Neuronal stem cell (in vitro differentiated cells): Measurements from ENCODE around the gene ARFGAP3.

Experiments
- DNase-seq: peaks from one replicate; pipeline ENCODE4 v3.0.0-alpha.2; 2013; ENCODE audit warnings: low spot score
- H2AFZ ChIP-seq: one replicate; pipeline ENCODE4 v1.6.1; 2013; ENCODE audit warnings: mild to moderate bottlenecking, low read length, inconsistent platforms
- H2AK5ac ChIP-seq: 2 replicates; pipeline ENCODE4 v1.6.1; 2013; ENCODE audit warnings: low read depth, mild to moderate bottlenecking, inconsistent platforms, low read length, moderate library complexity, mixed read lengths
- H2BK120ac ChIP-seq: 2 replicates; pipeline ENCODE4 v1.6.1; 2013; ENCODE audit warnings: low read depth, mild to moderate bottlenecking, inconsistent platforms, low read length, moderate library complexity, mixed read lengths
- H2BK12ac ChIP-seq: one replicate; pipeline ENCODE4 v1.6.1; 2013; ENCODE audit warnings: low read length, inconsistent platforms
- H2BK15ac ChIP-seq: 2 replicates; pipeline ENCODE4 v1.6.1; 2013; ENCODE audit warnings: mild to moderate bottlenecking, low read length, inconsistent platforms, mixed read lengths
- H2BK5ac ChIP-seq: one replicate; pipeline ENCODE4 v1.6.1; 2013; ENCODE audit warnings: inconsistent platforms, mild to moderate bottlenecking, low read length, moderate library complexity
- H3K14ac ChIP-seq: one replicate; pipeline ENCODE4 v1.6.1; 2013; ENCODE audit warnings: low read length, inconsistent platforms
- H3K18ac ChIP-seq: 2 replicates; pipeline ENCODE4 v1.6.1; 2013; ENCODE audit warnings: low read length, inconsistent platforms
- H3K23ac ChIP-seq: 2 replicates; pipeline ENCODE4 v1.6.1; 2013; ENCODE audit warnings: low read depth, mild to moderate bottlenecking, mixed read lengths, low read length, inconsistent platforms; ENCODE audit not compliant: poor library complexity
- H3K27ac ChIP-seq: replicated peaks from 3 replicates; pipeline ENCODE4 v1.5.1; 2013; ENCODE audit warnings: low read length, inconsistent platforms
- H3K27me3 ChIP-seq, 3 experiments: 2 replicates each; pipeline ENCODE4 v1.6.1; 2013; ENCODE audit warnings: low read length in 3 of 3, mild to moderate bottlenecking in 2 of 3, inconsistent platforms in 1 of 3, low read depth in 1 of 3, mixed read lengths in 1 of 3, moderate library complexity in 1 of 3; ENCODE audit not compliant: control insufficient read depth in 3 of 3, insufficient read depth in 3 of 3
- H3K36me3 ChIP-seq, 2 donors: replicated peaks in 1 of 2; 2 replicates each; pipeline ENCODE4 v1.6.1; 2013; ENCODE audit warnings: low read length in 2 of 2; ENCODE audit not compliant: control insufficient read depth in 2 of 2, insufficient read depth in 2 of 2
- H3K4ac ChIP-seq: 2 replicates; pipeline ENCODE4 v1.6.1; 2013; ENCODE audit warnings: inconsistent platforms, mild to moderate bottlenecking, low read length, moderate library complexity
- H3K4me1 ChIP-seq, 2 donors: 1 replicate in 1 of 2; 2 replicates in 1 of 2; pipeline ENCODE4 v1.6.1; 2013; ENCODE audit warnings: low read length in 2 of 2, low read depth in 1 of 2; ENCODE audit not compliant: control insufficient read depth in 2 of 2, insufficient read depth in 1 of 2
- H3K4me2 ChIP-seq: one replicate; pipeline ENCODE4 v1.6.1; 2013; ENCODE audit warnings: mild to moderate bottlenecking, low read length, inconsistent platforms; ENCODE audit not compliant: insufficient read depth, poor library complexity, severe bottlenecking
- H3K4me3 ChIP-seq, 2 donors: 2 replicates each; pipeline ENCODE4 v1.5.1; 2013; ENCODE audit warnings: low read length in 2 of 2, mild to moderate bottlenecking in 2 of 2, inconsistent platforms in 1 of 2, moderate library complexity in 1 of 2
- H3K79me1 ChIP-seq: one replicate; pipeline ENCODE4 v1.6.1; 2013; ENCODE audit warnings: low read depth, mild to moderate bottlenecking, inconsistent platforms, low read length, moderate library complexity
- H3K9ac ChIP-seq: one replicate; pipeline ENCODE4 v1.6.1; 2013; ENCODE audit warnings: mild to moderate bottlenecking, low read depth, low read length, inconsistent platforms; ENCODE audit not compliant: poor library complexity
- H3K9me3 ChIP-seq, 2 donors: replicated peaks in 1 of 2; 2 replicates each; pipeline versions ENCODE3 to v1.6.1; 2013; ENCODE audit warnings: low read length in 2 of 2, mild to moderate bottlenecking in 2 of 2, inconsistent platforms in 1 of 2, low read depth in 1 of 2, mixed read lengths in 1 of 2, moderate library complexity in 1 of 2; ENCODE audit not compliant: control insufficient read depth in 2 of 2, insufficient read depth in 1 of 2
- H4K8ac ChIP-seq: one replicate; pipeline ENCODE4 v1.6.1; 2013; ENCODE audit warnings: low read depth, mild to moderate bottlenecking, inconsistent platforms, low read length, moderate library complexity
- H4K91ac ChIP-seq: one replicate; pipeline ENCODE4 v1.6.1; 2013; ENCODE audit warnings: low read length, low read depth, mild to moderate bottlenecking, inconsistent platforms; ENCODE audit not compliant: poor library complexity
- WGBS, 2 donors: extraction: QIAGEN DNeasy Blood & Tissue Kit; methylation state at CpG; one replicate each; pipeline ENCODE4 v1.1.7; 2013; ENCODE audit warnings: missing lambda C conversion rate in 2 of 2, mixed read lengths in 1 of 2; ENCODE audit not compliant: insufficient read length in 2 of 2, insufficient replicate concordance in 1 of 2; ENCODE audit errors: extremely low coverage in 2 of 2; 5-methylcytosine and 5-hydroxymethylcytosine counted together

The ARFGAP3 gene

DNA sequence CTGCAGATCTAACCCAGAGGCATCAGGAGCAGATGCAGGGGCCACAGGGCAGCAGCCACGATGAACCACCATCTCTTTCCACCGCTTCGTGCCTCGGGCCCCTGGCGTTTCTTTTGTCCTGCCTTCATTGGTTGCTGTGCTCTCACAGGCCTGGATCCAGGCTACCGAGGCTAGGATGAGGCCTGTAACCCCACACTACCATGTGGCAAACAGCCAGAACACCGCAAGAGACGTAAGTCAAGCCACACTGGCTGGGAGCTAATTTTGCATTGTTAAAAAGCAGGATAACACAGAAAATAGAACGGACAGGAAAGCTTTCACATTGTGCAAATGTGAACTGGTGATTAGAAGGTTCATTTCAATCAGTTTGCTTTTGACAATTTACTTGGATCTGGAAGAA, 15.7 kb upstream of the ARFGAP3 start:
- Histone ChIP-seq H3K4me2 (no peak overlapping the region), H2AK5ac (no peak overlapping the region), H3K14ac (peak overlapping the region; percentile 38), H3K9me3 (peaks cover 0 to 2% of the 10 kb centered on the region in 2 donors), H4K91ac (no peak overlapping the region), H2AFZ (no peak overlapping the region), H2BK5ac (peak overlapping the region; percentile 44), H3K36me3 (peaks cover 41 to 91% of the 10 kb centered on the region in 2 donors), H3K27me3 (no peaks in the 10 kb centered on the region), H2BK12ac (no peak overlapping the region), H3K4me3 (no peak overlapping the region), H2BK120ac (no peak overlapping the region), H3K79me1 (peaks cover 4% of the 10 kb centered on the region), H3K18ac (no peak overlapping the region), H3K4me1 (no peaks in the 10 kb centered on the region), H3K23ac (peak overlapping the region; percentile 55), H4K8ac (no peak overlapping the region), H3K27ac (no peak overlapping the region), H3K4ac (no peak overlapping the region), H3K9ac (no peak overlapping the region), H2BK15ac (no peak overlapping the region)
- no peak for DNase-seq
- WGBS, 2 donors = no CpG with 5 or more reads among the region's 9 CpGs

DNA sequence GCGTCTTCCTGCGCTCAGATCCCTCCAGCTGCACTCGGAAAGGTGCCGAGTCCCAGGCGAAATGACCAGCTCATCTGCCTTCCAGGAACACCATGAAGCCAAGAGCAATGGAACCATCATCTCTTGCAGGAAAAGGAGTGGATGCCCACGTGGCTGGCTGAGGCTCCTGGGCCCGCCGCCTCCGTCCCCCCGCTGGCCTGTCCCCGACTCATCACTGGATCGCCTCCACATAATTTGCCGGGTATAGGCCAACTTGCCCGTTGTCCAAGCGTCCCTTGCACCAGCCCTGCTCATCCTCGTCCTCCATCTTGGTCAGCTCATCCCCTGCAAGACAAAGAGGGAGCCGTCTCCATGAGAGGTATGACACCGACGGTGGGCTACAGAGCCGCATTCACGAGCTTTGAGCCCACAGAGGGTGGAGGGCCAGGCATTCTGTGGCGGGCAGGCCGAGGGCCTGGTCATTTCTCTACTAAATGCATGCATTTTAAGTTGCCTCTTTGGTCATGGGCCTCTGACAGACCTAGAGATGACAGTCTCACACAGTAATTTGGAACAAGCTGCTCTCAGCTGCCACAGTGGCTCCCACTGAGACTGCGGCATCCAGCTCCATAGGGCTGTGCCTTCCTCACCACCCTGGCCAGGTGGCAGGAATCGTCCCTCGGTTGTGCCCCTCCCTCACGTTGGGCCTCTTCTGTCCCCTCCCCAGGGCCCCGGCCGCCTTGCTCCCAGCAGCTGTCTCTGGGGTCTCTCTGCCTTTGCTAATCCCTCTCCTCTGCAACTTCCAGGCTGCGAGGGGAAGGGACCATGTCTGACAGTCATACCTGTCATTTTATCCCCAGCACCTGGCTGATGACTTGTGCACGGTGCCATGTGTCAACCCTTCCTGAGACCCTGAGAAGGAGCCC, 14.3 kb upstream of the ARFGAP3 start:
- Histone ChIP-seq H3K14ac (no peak overlapping the region), H3K79me1 (peaks cover 4% of the 10 kb centered on the region), H3K36me3 (peaks cover 32 to 76% of the 10 kb centered on the region in 2 donors), H2AK5ac (no peak overlapping the region), H2AFZ (no peak overlapping the region), H3K9me3 (peaks cover 0 to 2% of the 10 kb centered on the region in 2 donors), H3K4me3 (no peak overlapping the region), H3K18ac (no peak overlapping the region), H2BK12ac (no peak overlapping the region), H2BK120ac (no peak overlapping the region), H3K4me1 (no peaks in the 10 kb centered on the region), H3K23ac (peak overlapping the region; percentile 58), H3K4me2 (no peak overlapping the region), H3K27me3 (no peaks in the 10 kb centered on the region), H3K4ac (no peak overlapping the region), H3K9ac (no peak overlapping the region), H4K91ac (no peak overlapping the region), H2BK5ac (no peak overlapping the region), H2BK15ac (no peak overlapping the region), H3K27ac (no peak overlapping the region), H4K8ac (no peak overlapping the region)
- no CpG with 5 or more reads among the region's 31 CpGs for WGBS, 2 donors
- no peak for DNase-seq

DNA sequence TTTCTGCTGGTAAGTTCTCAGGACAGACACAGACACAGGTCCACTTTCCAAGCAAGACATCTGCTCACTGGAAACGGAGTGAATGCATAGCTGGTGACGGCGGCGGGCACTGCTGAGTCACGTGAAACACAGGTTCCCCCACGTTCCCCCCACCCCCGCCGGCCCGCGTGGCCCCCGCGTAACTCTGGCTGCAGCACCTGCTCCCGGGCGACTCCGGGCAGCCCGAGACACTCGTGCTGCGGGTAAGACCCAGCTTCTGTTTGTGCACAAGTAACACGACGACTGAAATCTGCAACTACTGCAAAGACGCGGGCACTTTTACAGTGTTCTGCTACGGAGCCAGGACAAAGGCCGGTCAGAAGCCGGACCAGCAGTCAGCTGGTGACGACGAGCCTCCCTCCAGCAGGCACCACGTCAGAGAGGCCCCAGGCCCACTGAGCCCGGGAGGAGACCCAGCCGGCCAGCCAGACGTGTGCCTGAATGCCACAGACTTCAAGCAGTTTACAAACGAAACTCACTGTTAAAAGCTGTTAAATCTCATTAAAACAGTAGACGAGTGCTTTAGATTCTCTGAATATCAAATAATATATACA, 12.9 kb upstream of the ARFGAP3 start:
- Histone ChIP-seq H3K4me1 (no peaks in the 10 kb centered on the region), H3K36me3 (peaks cover 24 to 62% of the 10 kb centered on the region in 2 donors)
- WGBS, 2 donors = no CpG with 5 or more reads among the region's 33 CpGs

DNA sequence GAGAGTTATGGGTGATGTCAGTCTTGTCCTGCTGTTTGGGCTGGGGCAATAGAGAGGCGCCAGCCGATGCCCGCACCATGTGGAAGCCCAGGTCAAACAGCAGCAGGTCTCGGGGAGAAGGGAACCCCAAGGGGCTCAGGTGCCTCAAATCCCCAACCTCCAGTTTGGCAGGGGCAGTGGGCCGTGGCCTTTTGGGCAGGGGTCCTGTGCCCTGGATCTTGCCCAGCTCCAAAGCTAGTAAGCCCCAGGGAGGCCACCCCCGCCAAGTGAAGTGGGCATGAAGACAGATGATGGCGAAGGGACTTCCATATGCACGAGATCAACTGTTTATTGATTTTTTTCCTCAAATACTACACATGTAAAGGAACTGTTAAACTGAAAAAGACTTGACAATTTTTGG, 12.4 kb upstream of the ARFGAP3 start:
- H3K9ac ChIP-seq = no peak overlapping the region
- WGBS, 2 donors = no CpG with 5 or more reads among the region's 8 CpGs
- peaks cover 24 to 60% of the 10 kb centered on the region in 2 donors for H3K36me3 ChIP-seq
- H2AK5ac ChIP-seq = no peak overlapping the region
- no peak overlapping the region for H3K4ac ChIP-seq
- H4K8ac ChIP-seq = no peak overlapping the region
- H3K14ac ChIP-seq = no peak overlapping the region
- no peak overlapping the region for H2BK120ac ChIP-seq
- no peak overlapping the region for H3K23ac ChIP-seq
- H3K9me3 ChIP-seq = peaks cover 0 to 2% of the 10 kb centered on the region in 2 donors
- H3K4me3 ChIP-seq = no peak overlapping the region
- no peak overlapping the region for H4K91ac ChIP-seq
- no peak for DNase-seq
- H2BK15ac ChIP-seq = no peak overlapping the region
- H3K4me2 ChIP-seq = no peak overlapping the region
- H3K27me3 ChIP-seq = no peaks in the 10 kb centered on the region
- no peaks in the 10 kb centered on the region for H3K4me1 ChIP-seq
- no peak overlapping the region for H3K18ac ChIP-seq
- peaks cover 4% of the 10 kb centered on the region for H3K79me1 ChIP-seq
- no peak overlapping the region for H3K27ac ChIP-seq
- no peak overlapping the region for H2AFZ ChIP-seq
- H2BK5ac ChIP-seq = no peak overlapping the region
- H2BK12ac ChIP-seq = no peak overlapping the region

More for the DNA sequence above, 12.9 kb upstream of the ARFGAP3 start:
- no peak overlapping the region for H3K18ac ChIP-seq
- H3K4ac ChIP-seq = no peak overlapping the region
- peaks cover 0 to 2% of the 10 kb centered on the region in 2 donors for H3K9me3 ChIP-seq
- H4K8ac ChIP-seq = no peak overlapping the region
- H3K79me1 ChIP-seq = peaks cover 4% of the 10 kb centered on the region
- no peak for DNase-seq
- no peak overlapping the region for H2BK120ac ChIP-seq
- no peak overlapping the region for H2AK5ac ChIP-seq
- H3K4me3 ChIP-seq = no peak overlapping the region
- H3K27ac ChIP-seq = no peak overlapping the region
- H2AFZ ChIP-seq = no peak overlapping the region
- H3K23ac ChIP-seq = no peak overlapping the region
- no peak overlapping the region for H3K9ac ChIP-seq
- no peak overlapping the region for H3K14ac ChIP-seq
- H2BK15ac ChIP-seq = no peak overlapping the region
- H3K27me3 ChIP-seq = no peaks in the 10 kb centered on the region
- H2BK5ac ChIP-seq = no peak overlapping the region
- H2BK12ac ChIP-seq = no peak overlapping the region
- no peak overlapping the region for H4K91ac ChIP-seq
- H3K4me2 ChIP-seq = no peak overlapping the region
